GM13977 (cell line): Measurements from ENCODE around the gene CDKN2B-AS1.

Experiments used
- DNase-seq: peaks from one replicate; pipeline ENCODE4 v3.0.0; 2012; ENCODE audit warnings: low spot score
- in situ Hi-C: fragments of 300-500 bp; cut with MboI; formaldehyde crosslinking; loops from one replicate; pipeline ENCODE4 v1.12.0; 2022; ENCODE audit warnings: low sequenced_read_pairs, low pct_unique_long_range_greater_than_20kb, mixed read lengths, inconsistent platforms; ENCODE audit not compliant: unreplicated experiment
- TF ChIP-seq, protein P1 (sequence below): IDR thresholded peaks from 2 replicates; pipeline ENCODE4 v1.5.1; 2012; ENCODE audit warnings: mild to moderate bottlenecking, control low read depth; ENCODE audit not compliant: insufficient read depth; ENCODE audit errors: extremely low read depth, missing control alignments

Gene CDKN2B-AS1

DNA sequence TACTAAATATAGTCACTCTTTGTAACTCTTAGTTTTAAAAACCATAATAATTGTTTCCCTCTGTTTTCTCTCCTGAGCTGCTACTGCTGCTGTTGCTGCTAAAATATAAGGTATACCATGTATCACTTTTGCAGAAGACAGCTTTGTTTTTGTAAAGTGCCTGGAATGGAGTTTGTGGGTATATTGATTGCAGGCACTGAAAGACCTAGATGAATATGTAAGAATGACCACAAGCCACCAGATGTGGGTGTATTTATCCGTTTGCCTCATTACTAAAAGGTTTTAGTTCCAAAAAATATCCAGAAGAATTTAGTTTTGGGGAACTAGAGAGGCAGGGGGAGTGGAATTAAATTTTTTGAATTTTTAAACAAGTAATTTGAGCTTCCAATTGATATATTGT is 165.6 kb downstream of the CDKN2B-AS1 start:
- in situ Hi-C loops: no loop called here
- TF ChIP-seq, protein P1, sequence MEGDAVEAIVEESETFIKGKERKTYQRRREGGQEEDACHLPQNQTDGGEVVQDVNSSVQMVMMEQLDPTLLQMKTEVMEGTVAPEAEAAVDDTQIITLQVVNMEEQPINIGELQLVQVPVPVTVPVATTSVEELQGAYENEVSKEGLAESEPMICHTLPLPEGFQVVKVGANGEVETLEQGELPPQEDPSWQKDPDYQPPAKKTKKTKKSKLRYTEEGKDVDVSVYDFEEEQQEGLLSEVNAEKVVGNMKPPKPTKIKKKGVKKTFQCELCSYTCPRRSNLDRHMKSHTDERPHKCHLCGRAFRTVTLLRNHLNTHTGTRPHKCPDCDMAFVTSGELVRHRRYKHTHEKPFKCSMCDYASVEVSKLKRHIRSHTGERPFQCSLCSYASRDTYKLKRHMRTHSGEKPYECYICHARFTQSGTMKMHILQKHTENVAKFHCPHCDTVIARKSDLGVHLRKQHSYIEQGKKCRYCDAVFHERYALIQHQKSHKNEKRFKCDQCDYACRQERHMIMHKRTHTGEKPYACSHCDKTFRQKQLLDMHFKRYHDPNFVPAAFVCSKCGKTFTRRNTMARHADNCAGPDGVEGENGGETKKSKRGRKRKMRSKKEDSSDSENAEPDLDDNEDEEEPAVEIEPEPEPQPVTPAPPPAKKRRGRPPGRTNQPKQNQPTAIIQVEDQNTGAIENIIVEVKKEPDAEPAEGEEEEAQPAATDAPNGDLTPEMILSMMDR: no peak
- no peak for DNase-seq

DNA sequence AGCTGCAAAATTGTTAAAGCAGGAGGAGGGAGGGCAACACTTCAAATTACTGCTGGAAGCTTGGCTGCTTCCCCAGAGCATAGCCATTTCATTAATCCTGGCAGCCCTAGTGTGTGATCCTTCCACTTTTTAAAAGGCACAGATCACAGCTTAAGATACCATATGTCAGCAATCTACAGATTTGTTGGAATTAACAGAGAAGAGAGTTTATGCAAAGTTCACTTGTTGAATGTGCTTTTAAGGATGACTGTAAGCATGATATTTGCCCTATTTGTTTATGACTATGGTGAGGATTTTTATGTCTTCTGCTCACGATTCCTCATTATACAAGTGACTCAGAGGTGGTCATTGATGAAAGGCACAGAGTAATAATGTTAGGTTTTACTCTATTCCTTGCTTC is 170.6 kb downstream of the CDKN2B-AS1 start:
- DNase-seq: no peak
- in situ Hi-C loops: no loop called here
- TF ChIP-seq, protein P1: no peak

DNA sequence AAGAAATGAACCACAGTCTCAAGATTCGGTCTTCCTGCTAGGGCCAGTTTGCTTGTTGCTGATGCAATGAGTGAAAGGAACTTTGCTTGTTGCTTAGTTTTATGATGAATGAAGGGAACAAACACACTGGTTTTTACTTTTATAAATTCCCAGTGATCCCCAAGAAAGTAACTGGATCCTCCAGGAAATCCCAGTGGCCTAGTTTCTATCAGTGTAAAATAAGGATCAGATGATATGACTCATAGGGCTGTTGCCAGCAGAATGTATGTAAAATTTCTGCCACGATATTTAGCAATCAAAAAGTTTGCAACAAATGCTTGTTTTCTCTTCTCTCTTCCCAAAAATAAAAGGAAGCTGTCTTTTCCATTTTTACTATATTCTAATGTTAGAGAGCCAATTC is 174.7 kb downstream of the CDKN2B-AS1 start:
- no peak for DNase-seq
- in situ Hi-C loops: no loop called here
- TF ChIP-seq, protein P1: no peak

DNA sequence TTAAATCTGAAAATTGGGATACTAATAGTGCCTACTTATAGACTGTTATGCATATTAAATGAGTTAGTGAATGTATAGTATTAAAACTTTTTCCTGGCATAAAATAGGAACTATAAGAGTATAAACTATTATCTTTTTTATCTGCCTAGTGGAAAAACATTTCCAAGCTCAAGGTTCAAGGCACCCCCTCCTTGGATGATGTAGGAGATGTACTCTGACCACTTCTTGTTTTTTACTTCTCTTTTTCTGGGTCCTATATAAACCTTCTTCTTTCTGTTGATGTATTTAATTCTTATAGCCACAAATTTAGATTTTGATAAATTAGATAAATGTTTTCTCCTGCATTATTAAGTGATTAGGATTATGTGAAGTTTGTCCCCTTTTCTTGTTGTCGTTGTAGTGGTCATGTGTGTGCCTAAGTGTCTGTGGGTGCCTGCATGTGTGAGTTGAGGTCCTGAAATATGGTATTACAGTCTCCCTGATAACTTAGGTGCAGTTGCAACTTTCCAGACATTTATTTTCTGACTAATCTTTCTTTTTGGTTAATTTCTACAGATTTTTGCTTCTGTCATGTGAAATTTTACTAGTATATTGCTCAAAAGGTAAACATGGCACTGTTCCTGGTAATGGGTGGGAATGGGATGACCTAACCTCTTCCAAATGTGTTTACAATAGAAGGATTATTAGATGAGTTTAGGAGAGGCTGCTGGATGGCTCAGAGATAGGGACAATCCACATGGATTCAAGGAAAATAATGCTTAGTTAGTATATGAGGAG is 175.3 kb downstream of the CDKN2B-AS1 start:
- DNase-seq: no peak
- in situ Hi-C loops: no loop called here
- TF ChIP-seq, protein P1: no peak
